Measurements from ENCODE around the gene MROH2A. TPM values are rescaled to one million over a fixed set of nuclear protein-coding genes. Genes with fewer than 3 reads are reported as not detected.

Gene MROH2A
- total and polyA plus RNA-seq, 7 experiments from 2014 or later, result not detected

GRCh38 chr2:233853883-233854240, 75.7 kb downstream of the MROH2A start:
- Mint-ChIP-seq H3K4me1 (peaks cover 12 to 73% (median 18%) of the 10 kb centered on the region in 7 donors), H3K4me3 (peak overlapping the region; percentile 83 to 98 (median 92)), H3K9me3 (no peaks in the 10 kb centered on the region), H3K27me3 (peaks cover 0 to 7% (median 5%) of the 10 kb centered on the region in 5 donors), H3K27ac (peak overlapping the region in 3 of 9 donors; percentile 8 to 95 (median 25)), H3K36me3 (peaks cover 0 to 18% (median 0%) of the 10 kb centered on the region in 5 donors)
- peak overlapping the region; percentile 97 for H3K4me3 ChIP-seq (ENCODE audit: low read length)
- ATAC-seq (no peak), DNase-seq (peak in 1 of 9 donors; percentile 10)
- H3K9me3 ChIP-seq (ENCODE audit: control insufficient read depth in 2 of 3, low read length in 3 of 3), result no peaks in the 10 kb centered on the region
- peaks cover 0 to 6% of the 10 kb centered on the region in 2 donors for H3K4me1 ChIP-seq (ENCODE audit: control insufficient read depth in 2 of 2, insufficient read depth in 2 of 2, low read length in 2 of 2)
- intact Hi-C loops (cut with micrococcal nuclease), result loop anchor here (1.0 to 10.0 kb wide), 4 partner anchors 14 to 691 kb away; partner anchors contain the start of gene MSL3B (in 2 of the 2)
- POLR2A ChIA-PET, result no interaction called here
- H3K27ac ChIP-seq (ENCODE audit: low read depth, low read length), result no peak overlapping the region
- CTCF ChIA-PET, result no interaction called here
- no peaks in the 10 kb centered on the region for H3K36me3 ChIP-seq (ENCODE audit: control insufficient read depth in 2 of 3, insufficient read depth in 3 of 3, low read length in 3 of 3)
- no peaks in the 10 kb centered on the region for H3K27me3 ChIP-seq (ENCODE audit: control insufficient read depth in 2 of 2, insufficient read depth in 2 of 2, low read length in 2 of 2)

DNA sequence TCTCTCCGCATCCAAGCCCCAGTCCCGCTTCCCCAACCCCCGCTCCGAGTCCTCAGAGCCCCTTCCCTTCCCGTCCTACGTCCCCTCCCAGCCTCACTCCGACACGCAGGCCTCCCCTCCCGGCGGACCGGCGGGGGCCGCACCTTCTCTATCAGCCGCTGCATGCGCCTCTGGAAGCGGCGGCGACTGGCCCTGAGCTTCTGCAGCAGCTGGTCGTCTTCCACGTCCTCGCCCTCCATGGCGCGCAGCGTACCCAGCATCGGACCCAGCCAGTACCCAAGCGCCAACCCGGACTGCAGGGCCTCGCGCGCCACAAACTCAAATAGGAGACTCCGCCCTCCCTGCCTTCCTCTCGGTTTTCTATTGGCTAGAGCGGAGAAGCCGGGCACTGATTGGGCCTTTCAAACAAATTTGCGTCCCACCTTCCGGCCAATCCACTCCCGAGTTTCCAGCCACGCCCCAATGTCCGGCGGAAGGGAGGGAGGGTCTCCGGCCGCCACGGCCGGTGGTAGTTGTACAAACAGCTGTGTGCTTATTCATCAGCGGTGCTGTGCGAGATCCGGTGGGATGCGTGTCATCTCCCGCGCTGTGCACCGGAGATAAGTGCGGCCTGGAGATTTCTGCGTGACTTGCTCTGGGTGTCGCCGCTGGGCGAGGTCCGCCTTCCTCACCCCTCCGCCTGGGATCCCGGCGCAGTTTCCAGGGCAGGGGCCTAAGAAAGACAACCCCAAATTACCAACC, 76.3 kb downstream of the MROH2A start, which contains the start of gene HJURP:
TSS of gene HJURP (minus strand) at position 295 of the 741 bp plus-strand sequence. CDS start at position 260, 35 bp downstream.
- intact Hi-C loops (cut with micrococcal nuclease), result loop anchor here (1.0 to 10.0 kb wide), 4 partner anchors 14 to 690 kb away; partner anchors contain the start of gene MSL3B (in 2 of the 2)
- H3K36me3 Mint-ChIP-seq, result peaks cover 0 to 13% (median 0%) of the 10 kb centered on the region in 5 donors
- Histone ChIP-seq H3K4me1 (ENCODE audit: control insufficient read depth in 2 of 2, insufficient read depth in 2 of 2, low read length in 2 of 2) (peaks cover 0 to 6% of the 10 kb centered on the region in 2 donors), H3K36me3 (ENCODE audit: control insufficient read depth in 2 of 3, insufficient read depth in 3 of 3, low read length in 3 of 3) (no peaks in the 10 kb centered on the region), H3K4me3 (ENCODE audit: low read length) (peak within 1 kb of the TSS; percentile 97), H3K9me3 (ENCODE audit: control insufficient read depth in 2 of 3, low read length in 3 of 3) (no peaks in the 10 kb centered on the region), H3K27me3 (ENCODE audit: control insufficient read depth in 2 of 2, insufficient read depth in 2 of 2, low read length in 2 of 2) (no peaks in the 10 kb centered on the region), H3K27ac (ENCODE audit: low read depth, low read length) (peak within 1 kb of the TSS; percentile 26)
- peak within 1 kb of the TSS in 8 of 9 donors; percentile 53 to 95 (median 75) for H3K27ac Mint-ChIP-seq
- ChIA-PET CTCF (no interaction called here), POLR2A (no interaction called here)
- DNase-seq (peak; percentile 76 to 92 (median 87)), ATAC-seq (peak; percentile 96)
- H3K4me1 Mint-ChIP-seq, result peaks cover 12 to 68% (median 18%) of the 10 kb centered on the region in 7 donors
- H3K4me3 Mint-ChIP-seq, result peak within 1 kb of the TSS; percentile 83 to 98 (median 92)
- H3K9me3 Mint-ChIP-seq, result no peaks in the 10 kb centered on the region
- peaks cover 0 to 7% (median 5%) of the 10 kb centered on the region in 5 donors for H3K27me3 Mint-ChIP-seq

DNA sequence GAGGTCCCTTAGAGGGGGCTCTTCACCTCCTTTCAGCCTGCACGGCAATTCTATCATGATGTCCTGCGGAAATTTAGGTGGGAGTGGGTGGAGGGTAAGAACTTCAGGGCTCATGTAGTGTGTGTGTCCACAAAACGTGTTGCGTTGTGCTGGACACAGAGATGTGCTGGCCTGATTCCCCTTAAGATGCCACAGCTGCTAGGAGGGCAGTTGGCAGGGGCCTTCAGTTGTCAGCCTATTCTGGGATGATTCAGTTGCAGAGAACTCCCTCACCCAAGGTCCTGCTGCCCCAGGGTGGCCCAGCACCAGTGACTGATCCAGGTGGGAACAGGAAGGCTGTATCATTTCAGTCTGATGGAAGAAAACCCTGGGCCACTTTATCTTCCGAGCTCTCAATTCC, 77.2 kb downstream of the MROH2A start:
- Mint-ChIP-seq H3K27ac (peak overlapping the region in 1 of 9 donors; percentile 95), H3K36me3 (peaks cover 0 to 13% (median 0%) of the 10 kb centered on the region in 5 donors), H3K27me3 (peaks cover under 1 to 7% (median 6%) of the 10 kb centered on the region in 5 donors), H3K9me3 (no peaks in the 10 kb centered on the region), H3K4me3 (peak overlapping the region; percentile 60 to 98 (median 90)), H3K4me1 (peaks cover 12 to 59% (median 18%) of the 10 kb centered on the region in 7 donors)
- no peaks in the 10 kb centered on the region for H3K36me3 ChIP-seq (ENCODE audit: control insufficient read depth in 2 of 3, insufficient read depth in 3 of 3, low read length in 3 of 3)
- ATAC-seq (no peak), DNase-seq (no peak)
- no peak overlapping the region for H3K27ac ChIP-seq (ENCODE audit: low read depth, low read length)
- CTCF ChIA-PET, result no interaction called here
- H3K27me3 ChIP-seq (ENCODE audit: control insufficient read depth in 2 of 2, insufficient read depth in 2 of 2, low read length in 2 of 2), result no peaks in the 10 kb centered on the region
- peak overlapping the region; percentile 97 for H3K4me3 ChIP-seq (ENCODE audit: low read length)
- H3K9me3 ChIP-seq (ENCODE audit: control insufficient read depth in 2 of 3, low read length in 3 of 3), result no peaks in the 10 kb centered on the region
- H3K4me1 ChIP-seq (ENCODE audit: control insufficient read depth in 2 of 2, insufficient read depth in 2 of 2, low read length in 2 of 2), result peaks cover 0 to 6% of the 10 kb centered on the region in 2 donors
- POLR2A ChIA-PET, result no interaction called here
- intact Hi-C loops (cut with micrococcal nuclease), result loop anchor here (5.0 to 10.0 kb wide), 5 partner anchors 247 to 689 kb away; no protein-coding TSS in a partner anchor

- Histone ChIP-seq H3K4me3 (ENCODE audit: low read length) (no peak overlapping the region), H3K4me1 (ENCODE audit: control insufficient read depth in 2 of 2, insufficient read depth in 2 of 2, low read length in 2 of 2) (peaks cover 0 to 6% of the 10 kb centered on the region in 2 donors), H3K27me3 (ENCODE audit: control insufficient read depth in 2 of 2, insufficient read depth in 2 of 2, low read length in 2 of 2) (no peaks in the 10 kb centered on the region), H3K27ac (ENCODE audit: low read depth, low read length) (no peak overlapping the region), H3K9me3 (ENCODE audit: control insufficient read depth in 2 of 3, low read length in 3 of 3) (no peaks in the 10 kb centered on the region), H3K36me3 (ENCODE audit: control insufficient read depth in 2 of 3, insufficient read depth in 3 of 3, low read length in 3 of 3) (no peaks in the 10 kb centered on the region)
- peaks cover 2 to 9% (median 6%) of the 10 kb centered on the region in 5 donors for H3K27me3 Mint-ChIP-seq
- no peak for ATAC-seq
- H3K27ac Mint-ChIP-seq, result peak overlapping the region in 1 of 9 donors; percentile 78
- ChIA-PET CTCF (no interaction called here), POLR2A (no interaction called here)
- peak overlapping the region in 5 of 10 donors; percentile 2 to 65 (median 26) for H3K4me3 Mint-ChIP-seq
- H3K4me1 Mint-ChIP-seq, result peaks cover 12 to 55% (median 18%) of the 10 kb centered on the region in 7 donors
- intact Hi-C loops (cut with micrococcal nuclease), result loop anchor here (5.0 to 10.0 kb wide), 5 partner anchors 246 to 689 kb away; no protein-coding TSS in a partner anchor
- no peak for DNase-seq
- peaks cover 0 to 13% (median 0%) of the 10 kb centered on the region in 5 donors for H3K36me3 Mint-ChIP-seq
- no peaks in the 10 kb centered on the region for H3K9me3 Mint-ChIP-seq
These were observed 78.1 kb downstream of the MROH2A start for GRCh38 chr2:233856184-233856583.

- peak; percentile 49 for ATAC-seq
- CTCF ChIA-PET, result interaction anchor here (0.7 kb wide), 1 partner anchor 11 kb away, joined by 4 read pairs; the partner anchor contains the start of gene MSL3B
- peak overlapping the region in 1 of 9 donors; percentile 43 for H3K27ac Mint-ChIP-seq
These were observed 79.5 kb downstream of the MROH2A start for GRCh38 chr2:233857511-233858141.

DNA sequence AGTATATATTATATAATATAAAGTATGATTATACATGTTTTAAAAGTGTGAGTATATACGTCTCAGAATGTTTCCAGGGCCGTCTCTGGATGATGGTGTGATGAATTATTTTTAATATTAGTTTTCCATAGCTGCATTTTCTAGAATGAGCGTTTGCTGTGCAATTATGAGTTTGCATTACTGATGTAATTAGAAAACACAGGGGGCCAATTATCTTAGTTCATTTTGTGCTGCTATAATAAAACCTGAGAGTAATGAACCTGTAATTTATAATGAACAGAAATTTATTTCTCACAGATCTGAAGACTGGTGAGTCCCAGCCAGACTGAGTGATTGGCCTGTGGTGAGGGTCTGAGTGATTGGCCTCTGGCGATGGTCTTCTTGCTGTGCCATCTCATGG, 80.2 kb downstream of the MROH2A start:
- Mint-ChIP-seq H3K9me3 (peaks cover 0 to 9% (median 2%) of the 10 kb centered on the region in 11 donors), H3K4me1 (peaks cover 12 to 33% (median 18%) of the 10 kb centered on the region in 7 donors), H3K36me3 (peaks cover 0 to 13% (median 0%) of the 10 kb centered on the region in 5 donors), H3K4me3 (no peak overlapping the region), H3K27me3 (peaks cover 3 to 18% (median 6%) of the 10 kb centered on the region in 5 donors), H3K27ac (no peak overlapping the region)
- intact Hi-C loops (cut with micrococcal nuclease), result loop anchor here (2.0 to 10.0 kb wide), 6 partner anchors 244 to 686 kb away; no protein-coding TSS in a partner anchor
- Histone ChIP-seq H3K4me3 (ENCODE audit: low read length) (no peak overlapping the region), H3K27ac (ENCODE audit: low read depth, low read length) (no peak overlapping the region), H3K36me3 (ENCODE audit: control insufficient read depth in 2 of 3, insufficient read depth in 3 of 3, low read length in 3 of 3) (no peaks in the 10 kb centered on the region), H3K27me3 (ENCODE audit: control insufficient read depth in 2 of 2, insufficient read depth in 2 of 2, low read length in 2 of 2) (no peaks in the 10 kb centered on the region), H3K4me1 (ENCODE audit: control insufficient read depth in 2 of 2, insufficient read depth in 2 of 2, low read length in 2 of 2) (peaks cover 0 to 5% of the 10 kb centered on the region in 2 donors), H3K9me3 (ENCODE audit: control insufficient read depth in 2 of 3, low read length in 3 of 3) (no peaks in the 10 kb centered on the region)
- ATAC-seq (no peak), DNase-seq (no peak)
- CTCF ChIA-PET, result interaction anchor here (0.7 kb wide), 1 partner anchor 10 kb away, joined by 4 read pairs; the partner anchor contains the start of gene MSL3B
- POLR2A ChIA-PET, result no interaction called here

More at GRCh38 chr2:233857511-233858141, 79.5 kb downstream of the MROH2A start:
- Mint-ChIP-seq H3K4me3 (peak overlapping the region in 2 of 10 donors; percentile 22 to 30), H3K4me1 (peaks cover 12 to 40% (median 18%) of the 10 kb centered on the region in 7 donors), H3K27me3 (peaks cover 3 to 14% (median 6%) of the 10 kb centered on the region in 5 donors), H3K36me3 (peaks cover 0 to 13% (median 0%) of the 10 kb centered on the region in 5 donors), H3K9me3 (peaks cover 0 to 9% (median 0%) of the 10 kb centered on the region in 11 donors)
- DNase-seq, result peak in 8 of 9 donors; percentile 18 to 69 (median 32)
- Histone ChIP-seq H3K4me3 (ENCODE audit: low read length) (no peak overlapping the region), H3K36me3 (ENCODE audit: control insufficient read depth in 2 of 3, insufficient read depth in 3 of 3, low read length in 3 of 3) (no peaks in the 10 kb centered on the region), H3K27ac (ENCODE audit: low read depth, low read length) (no peak overlapping the region), H3K27me3 (ENCODE audit: control insufficient read depth in 2 of 2, insufficient read depth in 2 of 2, low read length in 2 of 2) (no peaks in the 10 kb centered on the region), H3K4me1 (ENCODE audit: control insufficient read depth in 2 of 2, insufficient read depth in 2 of 2, low read length in 2 of 2) (peaks cover 0 to 6% of the 10 kb centered on the region in 2 donors), H3K9me3 (ENCODE audit: control insufficient read depth in 2 of 3, low read length in 3 of 3) (no peaks in the 10 kb centered on the region)
- POLR2A ChIA-PET, result no interaction called here
- intact Hi-C loops (cut with micrococcal nuclease), result loop anchor here (2.0 to 10.0 kb wide), 6 partner anchors 245 to 687 kb away; no protein-coding TSS in a partner anchor
